HL-60 (cell line): Measurements from ENCODE around the gene KCNAB1.

Source experiments
- GABPA ChIP-seq: IDR thresholded peaks from 2 replicates; pipeline ENCODE4 v1.6.1; 2012; ENCODE audit warnings: low read depth
- POLR2AphosphoS5 ChIP-seq: IDR thresholded peaks from 2 replicates; pipeline ENCODE4 v1.6.1; 2012; ENCODE audit warnings: low read depth
- TF ChIP-seq, protein P1 (sequence below): IDR thresholded peaks from one replicate; pipeline ENCODE4 v1.5.1; 2011; ENCODE audit warnings: low read length, control low read depth, inconsistent platforms; ENCODE audit not compliant: insufficient read depth
- TF ChIP-seq, protein P2 (sequence below): IDR thresholded peaks from 2 replicates; pipeline ENCODE4 v1.6.1; 2012; ENCODE audit warnings: low read depth; ENCODE audit not compliant: insufficient replicate concordance

DNA sequence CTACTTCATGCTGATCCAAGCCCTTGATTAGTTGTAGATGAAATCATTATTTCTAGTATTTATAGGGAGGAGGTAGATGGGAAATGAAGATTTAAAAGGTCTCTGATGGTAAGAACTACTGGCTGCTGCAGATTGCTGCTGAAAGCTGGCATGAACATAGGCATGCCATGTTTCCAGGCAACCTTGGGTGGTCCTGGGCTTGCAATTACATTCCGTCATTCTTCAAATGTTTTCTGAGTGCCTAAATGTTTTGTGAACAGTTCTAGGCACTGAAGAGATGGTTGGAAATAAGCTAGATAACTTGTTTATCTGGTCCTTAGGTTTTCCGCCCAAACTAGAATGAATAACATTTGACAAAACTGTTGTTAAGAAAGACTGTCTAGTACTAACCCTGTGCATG, 95.8 kb downstream of the KCNAB1 start:
- TF ChIP-seq POLR2AphosphoS5 (no peak), GABPA (no peak)
- TF ChIP-seq, protein P1, sequence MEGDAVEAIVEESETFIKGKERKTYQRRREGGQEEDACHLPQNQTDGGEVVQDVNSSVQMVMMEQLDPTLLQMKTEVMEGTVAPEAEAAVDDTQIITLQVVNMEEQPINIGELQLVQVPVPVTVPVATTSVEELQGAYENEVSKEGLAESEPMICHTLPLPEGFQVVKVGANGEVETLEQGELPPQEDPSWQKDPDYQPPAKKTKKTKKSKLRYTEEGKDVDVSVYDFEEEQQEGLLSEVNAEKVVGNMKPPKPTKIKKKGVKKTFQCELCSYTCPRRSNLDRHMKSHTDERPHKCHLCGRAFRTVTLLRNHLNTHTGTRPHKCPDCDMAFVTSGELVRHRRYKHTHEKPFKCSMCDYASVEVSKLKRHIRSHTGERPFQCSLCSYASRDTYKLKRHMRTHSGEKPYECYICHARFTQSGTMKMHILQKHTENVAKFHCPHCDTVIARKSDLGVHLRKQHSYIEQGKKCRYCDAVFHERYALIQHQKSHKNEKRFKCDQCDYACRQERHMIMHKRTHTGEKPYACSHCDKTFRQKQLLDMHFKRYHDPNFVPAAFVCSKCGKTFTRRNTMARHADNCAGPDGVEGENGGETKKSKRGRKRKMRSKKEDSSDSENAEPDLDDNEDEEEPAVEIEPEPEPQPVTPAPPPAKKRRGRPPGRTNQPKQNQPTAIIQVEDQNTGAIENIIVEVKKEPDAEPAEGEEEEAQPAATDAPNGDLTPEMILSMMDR: no peak
- TF ChIP-seq, protein P2, sequence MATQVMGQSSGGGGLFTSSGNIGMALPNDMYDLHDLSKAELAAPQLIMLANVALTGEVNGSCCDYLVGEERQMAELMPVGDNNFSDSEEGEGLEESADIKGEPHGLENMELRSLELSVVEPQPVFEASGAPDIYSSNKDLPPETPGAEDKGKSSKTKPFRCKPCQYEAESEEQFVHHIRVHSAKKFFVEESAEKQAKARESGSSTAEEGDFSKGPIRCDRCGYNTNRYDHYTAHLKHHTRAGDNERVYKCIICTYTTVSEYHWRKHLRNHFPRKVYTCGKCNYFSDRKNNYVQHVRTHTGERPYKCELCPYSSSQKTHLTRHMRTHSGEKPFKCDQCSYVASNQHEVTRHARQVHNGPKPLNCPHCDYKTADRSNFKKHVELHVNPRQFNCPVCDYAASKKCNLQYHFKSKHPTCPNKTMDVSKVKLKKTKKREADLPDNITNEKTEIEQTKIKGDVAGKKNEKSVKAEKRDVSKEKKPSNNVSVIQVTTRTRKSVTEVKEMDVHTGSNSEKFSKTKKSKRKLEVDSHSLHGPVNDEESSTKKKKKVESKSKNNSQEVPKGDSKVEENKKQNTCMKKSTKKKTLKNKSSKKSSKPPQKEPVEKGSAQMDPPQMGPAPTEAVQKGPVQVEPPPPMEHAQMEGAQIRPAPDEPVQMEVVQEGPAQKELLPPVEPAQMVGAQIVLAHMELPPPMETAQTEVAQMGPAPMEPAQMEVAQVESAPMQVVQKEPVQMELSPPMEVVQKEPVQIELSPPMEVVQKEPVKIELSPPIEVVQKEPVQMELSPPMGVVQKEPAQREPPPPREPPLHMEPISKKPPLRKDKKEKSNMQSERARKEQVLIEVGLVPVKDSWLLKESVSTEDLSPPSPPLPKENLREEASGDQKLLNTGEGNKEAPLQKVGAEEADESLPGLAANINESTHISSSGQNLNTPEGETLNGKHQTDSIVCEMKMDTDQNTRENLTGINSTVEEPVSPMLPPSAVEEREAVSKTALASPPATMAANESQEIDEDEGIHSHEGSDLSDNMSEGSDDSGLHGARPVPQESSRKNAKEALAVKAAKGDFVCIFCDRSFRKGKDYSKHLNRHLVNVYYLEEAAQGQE: no peak
